Stimulated activated effector memory CD8-positive, alpha-beta T cell treated with anti-CD3 and anti-CD28 coated beads, Interleukin-12 subunit alpha, Interleukin-12 subunit beta, amount 100 ng/mL, for 72 hours (primary cell): ENCODE measurements around the gene DAG1.
A peak's percentile ranks its signal among the peaks of the same experiment; 100 is the strongest.

Experiments
- ATAC-seq: fragments of 150-1000 bp; cut with Tn5 transposase; 2 replicates; pipeline ENCODE4 v1.10.0; 2021
- DNase-seq, 2 donors: peaks; one replicate each; pipeline ENCODE4 v3.0.0; 2021 to 2022; ENCODE audit warnings: low spot score in 2 of 2
- H3K27ac Mint-ChIP-seq: one replicate; pipeline ENCODE4 v1.8.0; 2022; ENCODE audit warnings: mild to moderate bottlenecking, mixed read lengths
- H3K36me3 Mint-ChIP-seq: one replicate; pipeline ENCODE4 v1.8.0; 2022; ENCODE audit warnings: mild to moderate bottlenecking, mixed read lengths
- H3K4me1 Mint-ChIP-seq: one replicate; pipeline ENCODE4 v1.8.0; 2022; ENCODE audit warnings: mixed read lengths
- H3K4me3 Mint-ChIP-seq: one replicate; pipeline ENCODE4 v1.8.0; 2022; ENCODE audit warnings: mild to moderate bottlenecking, mixed read lengths
- H3K9me3 Mint-ChIP-seq: one replicate; pipeline ENCODE4 v1.8.0; 2022; ENCODE audit warnings: mixed read lengths

DAG1 gene

GRCh38 chr3:49469936-49470713 is at the start of gene DAG1:
TSS of gene DAG1 (plus strand) at chr3:49470267. CDS start at chr3:49510535, 40,268 bp downstream.
- peak; percentile 95 for ATAC-seq
- H3K36me3 Mint-ChIP-seq: peaks cover 5% of the 10 kb centered on the region
- peak within 1 kb of the TSS; percentile 83 for H3K4me3 Mint-ChIP-seq
- H3K4me1 Mint-ChIP-seq: peaks cover 24% of the 10 kb centered on the region
- H3K27ac Mint-ChIP-seq: peak within 1 kb of the TSS; percentile 86
- H3K9me3 Mint-ChIP-seq: no peaks in the 10 kb centered on the region
- peak; percentile 85 to 98 for DNase-seq

GRCh38 chr3:49421890-49422378 is 48.1 kb upstream of the DAG1 start:
- no peaks in the 10 kb centered on the region for H3K9me3 Mint-ChIP-seq
- peaks cover 46% of the 10 kb centered on the region for H3K4me1 Mint-ChIP-seq
- ATAC-seq (no peak), DNase-seq (no peak)
- H3K36me3 Mint-ChIP-seq: peaks cover 29% of the 10 kb centered on the region
- no peak overlapping the region for H3K4me3 Mint-ChIP-seq
- peak overlapping the region; percentile 38 for H3K27ac Mint-ChIP-seq

GRCh38 chr3:49422379-49423248 is 47.5 kb upstream of the DAG1 start, which contains the start of gene AMT:
TSS of gene AMT (minus strand) at chr3:49422473. CDS start at chr3:49422450, 23 bp downstream.
- peaks cover 26% of the 10 kb centered on the region for H3K36me3 Mint-ChIP-seq

GRCh38 chr3:49424816-49425215 is 45.3 kb upstream of the DAG1 start:
- Mint-ChIP-seq H3K4me1 (peaks cover 40% of the 10 kb centered on the region), H3K9me3 (no peaks in the 10 kb centered on the region), H3K36me3 (peaks cover 35% of the 10 kb centered on the region), H3K27ac (peak overlapping the region; percentile 83), H3K4me3 (no peak overlapping the region)
- ATAC-seq (no peak), DNase-seq (no peak)

More at GRCh38 chr3:49422379-49423248, 47.5 kb upstream of the DAG1 start, which contains the start of gene AMT:
- Mint-ChIP-seq H3K27ac (peak within 1 kb of the TSS; percentile 38), H3K4me3 (no peak within 1 kb of the TSS), H3K4me1 (peaks cover 43% of the 10 kb centered on the region), H3K9me3 (no peaks in the 10 kb centered on the region)
- ATAC-seq: no peak
- DNase-seq: no peak

GRCh38 chr3:49427586-49427985 is 42.5 kb upstream of the DAG1 start:
- Mint-ChIP-seq H3K4me1 (peaks cover 25% of the 10 kb centered on the region), H3K27ac (peak overlapping the region; percentile 96)
- no peak for DNase-seq

GRCh38 chr3:49428752-49429080 is 41.4 kb upstream of the DAG1 start:
- peak overlapping the region; percentile 90 for H3K4me3 Mint-ChIP-seq
- ATAC-seq (peak; percentile 3), DNase-seq (no peak)

More at GRCh38 chr3:49427586-49427985, 42.5 kb upstream of the DAG1 start:
- ATAC-seq: no peak
- no peaks in the 10 kb centered on the region for H3K9me3 Mint-ChIP-seq
- peak overlapping the region; percentile 90 for H3K4me3 Mint-ChIP-seq
- H3K36me3 Mint-ChIP-seq: peaks cover 25% of the 10 kb centered on the region

GRCh38 chr3:49434731-49435130 is 35.3 kb upstream of the DAG1 start:
- Mint-ChIP-seq H3K9me3 (no peaks in the 10 kb centered on the region), H3K36me3 (peaks cover 1% of the 10 kb centered on the region), H3K27ac (no peak overlapping the region), H3K4me3 (no peak overlapping the region), H3K4me1 (no peaks in the 10 kb centered on the region)
- ATAC-seq: no peak
- no peak for DNase-seq

More at GRCh38 chr3:49428752-49429080, 41.4 kb upstream of the DAG1 start:
- H3K9me3 Mint-ChIP-seq: no peaks in the 10 kb centered on the region
- peak overlapping the region; percentile 96 for H3K27ac Mint-ChIP-seq
- H3K4me1 Mint-ChIP-seq: peaks cover 25% of the 10 kb centered on the region
- H3K36me3 Mint-ChIP-seq: peaks cover 20% of the 10 kb centered on the region

- ATAC-seq (no peak), DNase-seq (no peak)
- Mint-ChIP-seq H3K4me3 (no peak overlapping the region), H3K27ac (peak overlapping the region; percentile 82), H3K4me1 (no peaks in the 10 kb centered on the region), H3K9me3 (no peaks in the 10 kb centered on the region), H3K36me3 (no peaks in the 10 kb centered on the region)
Measured at GRCh38 chr3:49445391-49445790, 24.7 kb upstream of the DAG1 start.

- H3K36me3 Mint-ChIP-seq: no peaks in the 10 kb centered on the region
- DNase-seq (no peak), ATAC-seq (no peak)
- no peak overlapping the region for H3K27ac Mint-ChIP-seq
- no peak overlapping the region for H3K4me3 Mint-ChIP-seq
- no peaks in the 10 kb centered on the region for H3K4me1 Mint-ChIP-seq
- H3K9me3 Mint-ChIP-seq: no peaks in the 10 kb centered on the region
Measured at GRCh38 chr3:49453621-49454020, 16.4 kb upstream of the DAG1 start.

- Mint-ChIP-seq H3K4me1 (no peaks in the 10 kb centered on the region), H3K9me3 (no peaks in the 10 kb centered on the region), H3K4me3 (no peak overlapping the region), H3K27ac (no peak overlapping the region), H3K36me3 (no peaks in the 10 kb centered on the region)
- DNase-seq (no peak), ATAC-seq (peak; percentile 45)
Measured at GRCh38 chr3:49454458-49454857, 15.6 kb upstream of the DAG1 start.

- H3K27ac Mint-ChIP-seq: peak overlapping the region; percentile 63
- H3K9me3 Mint-ChIP-seq: no peaks in the 10 kb centered on the region
- no peaks in the 10 kb centered on the region for H3K4me1 Mint-ChIP-seq
- DNase-seq (no peak), ATAC-seq (no peak)
- H3K36me3 Mint-ChIP-seq: no peaks in the 10 kb centered on the region
- no peak overlapping the region for H3K4me3 Mint-ChIP-seq
Measured at GRCh38 chr3:49454898-49455681, 15.0 kb upstream of the DAG1 start.

GRCh38 chr3:49456466-49456865 is 13.6 kb upstream of the DAG1 start:
- Mint-ChIP-seq H3K9me3 (no peaks in the 10 kb centered on the region), H3K4me1 (no peaks in the 10 kb centered on the region), H3K27ac (no peak overlapping the region), H3K4me3 (no peak overlapping the region), H3K36me3 (no peaks in the 10 kb centered on the region)
- ATAC-seq (no peak), DNase-seq (no peak)

- Mint-ChIP-seq H3K9me3 (no peaks in the 10 kb centered on the region), H3K4me1 (no peaks in the 10 kb centered on the region), H3K27ac (peak overlapping the region; percentile 78), H3K4me3 (no peak overlapping the region), H3K36me3 (no peaks in the 10 kb centered on the region)
- DNase-seq (no peak), ATAC-seq (no peak)
Measured at GRCh38 chr3:49460188-49460890, 9.7 kb upstream of the DAG1 start.

- Mint-ChIP-seq H3K9me3 (no peaks in the 10 kb centered on the region), H3K4me3 (no peak overlapping the region), H3K4me1 (no peaks in the 10 kb centered on the region), H3K36me3 (no peaks in the 10 kb centered on the region), H3K27ac (peak overlapping the region; percentile 78)
- no peak for ATAC-seq
- no peak for DNase-seq
Measured at GRCh38 chr3:49460956-49461355, 9.1 kb upstream of the DAG1 start.
